Neural progenitor cell (in vitro differentiated cells): ENCODE measurements around the gene COA8.

Experiments used
- EZH2 ChIP-seq: fragments of 200-600 bp; sonication (generic); IDR thresholded peaks from 2 replicates; pipeline ENCODE4 v1.6.1; 2017; ENCODE audit warnings: antibody characterized with exemption, mild to moderate bottlenecking, moderate library complexity
- EZH2phosphoT487 ChIP-seq: fragments of 200-600 bp; sonication (generic); IDR thresholded peaks from 2 replicates; pipeline ENCODE4 v1.6.1; 2017; ENCODE audit warnings: antibody characterized with exemption
- TF ChIP-seq, protein P1 (sequence below): fragments of 200-600 bp; sonication (generic); IDR thresholded peaks from 2 replicates; pipeline ENCODE4 v1.5.1; 2017; ENCODE audit warnings: antibody characterized with exemption, mild to moderate bottlenecking

DNA sequence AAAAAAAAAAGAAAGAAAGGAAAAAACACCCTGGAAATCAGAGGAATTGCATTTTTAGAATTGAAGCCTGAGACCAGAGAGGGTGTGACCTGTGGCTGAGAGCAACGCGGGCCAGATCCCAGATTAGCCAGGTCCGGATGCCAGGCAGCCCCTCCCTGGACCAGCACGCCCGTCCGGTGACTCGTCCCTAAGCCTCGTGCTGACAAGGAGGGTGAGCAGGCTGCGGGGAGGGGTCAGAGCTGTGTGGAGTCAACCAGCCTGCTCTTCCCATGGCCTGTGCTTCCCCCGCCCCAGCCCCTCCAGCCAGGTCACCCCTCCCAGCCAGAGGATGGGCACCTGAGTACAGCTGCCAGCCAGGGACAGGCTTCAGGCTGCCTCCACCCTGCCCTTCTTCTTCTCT, 62.1 kb downstream of the COA8 start:
- TF ChIP-seq, protein P1, sequence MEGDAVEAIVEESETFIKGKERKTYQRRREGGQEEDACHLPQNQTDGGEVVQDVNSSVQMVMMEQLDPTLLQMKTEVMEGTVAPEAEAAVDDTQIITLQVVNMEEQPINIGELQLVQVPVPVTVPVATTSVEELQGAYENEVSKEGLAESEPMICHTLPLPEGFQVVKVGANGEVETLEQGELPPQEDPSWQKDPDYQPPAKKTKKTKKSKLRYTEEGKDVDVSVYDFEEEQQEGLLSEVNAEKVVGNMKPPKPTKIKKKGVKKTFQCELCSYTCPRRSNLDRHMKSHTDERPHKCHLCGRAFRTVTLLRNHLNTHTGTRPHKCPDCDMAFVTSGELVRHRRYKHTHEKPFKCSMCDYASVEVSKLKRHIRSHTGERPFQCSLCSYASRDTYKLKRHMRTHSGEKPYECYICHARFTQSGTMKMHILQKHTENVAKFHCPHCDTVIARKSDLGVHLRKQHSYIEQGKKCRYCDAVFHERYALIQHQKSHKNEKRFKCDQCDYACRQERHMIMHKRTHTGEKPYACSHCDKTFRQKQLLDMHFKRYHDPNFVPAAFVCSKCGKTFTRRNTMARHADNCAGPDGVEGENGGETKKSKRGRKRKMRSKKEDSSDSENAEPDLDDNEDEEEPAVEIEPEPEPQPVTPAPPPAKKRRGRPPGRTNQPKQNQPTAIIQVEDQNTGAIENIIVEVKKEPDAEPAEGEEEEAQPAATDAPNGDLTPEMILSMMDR, result no peak
- no peak for TF ChIP-seq EZH2
- no peak for TF ChIP-seq EZH2phosphoT487
